HG02943 (cell line): ENCODE results near the gene CAPN10.

Experiments used
- ATAC-seq: cut with Tn5 transposase; IDR thresholded peaks from one replicate; pipeline ENCODE4 v1.9.1; 2021; ENCODE audit warnings: mild to moderate bottlenecking, low read depth, moderate library complexity; ENCODE audit not compliant: unreplicated experiment

CAPN10 gene

GRCh38 chr2:240636563-240637115, 50.1 kb downstream of the CAPN10 start:
- ATAC-seq, result no peak

DNA sequence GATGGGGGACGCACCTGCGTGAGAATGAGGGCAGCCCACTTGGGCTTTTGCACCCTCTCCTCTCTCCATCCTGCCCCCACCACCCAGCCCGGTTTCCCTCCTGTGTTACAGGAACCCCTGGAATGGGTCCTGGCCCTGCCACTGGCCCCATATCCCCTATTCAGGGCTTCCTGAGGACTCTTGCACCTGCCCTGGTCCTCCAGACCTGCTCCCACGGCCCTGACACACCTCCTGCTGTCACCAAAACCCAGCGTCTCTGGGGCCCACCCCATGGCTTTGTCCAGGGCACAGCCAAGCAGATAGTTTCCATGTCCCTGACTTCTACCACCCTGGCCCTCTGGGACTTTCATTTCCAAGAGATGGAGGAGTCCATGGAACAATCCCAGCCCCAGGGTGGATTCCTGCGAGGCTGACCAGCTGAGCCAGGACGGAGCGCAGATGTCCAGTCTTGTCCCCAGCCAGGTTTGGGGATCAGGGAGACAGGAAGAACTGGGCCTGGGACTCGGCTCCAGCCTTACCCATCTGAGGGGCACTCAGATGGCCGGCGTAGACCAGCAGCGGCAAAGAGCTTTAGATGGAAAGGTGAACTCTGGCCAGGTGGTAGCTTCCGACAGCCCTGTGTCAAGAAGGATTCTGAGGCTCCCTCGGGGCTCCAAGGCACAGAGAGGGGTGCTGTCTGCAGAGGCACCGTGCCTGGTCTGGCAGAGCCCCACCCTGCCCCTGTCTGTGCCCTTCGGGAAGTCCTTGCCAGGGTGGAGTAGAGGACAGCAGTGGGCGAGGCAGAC, 50.8 kb downstream of the CAPN10 start:
- no peak for ATAC-seq

DNA sequence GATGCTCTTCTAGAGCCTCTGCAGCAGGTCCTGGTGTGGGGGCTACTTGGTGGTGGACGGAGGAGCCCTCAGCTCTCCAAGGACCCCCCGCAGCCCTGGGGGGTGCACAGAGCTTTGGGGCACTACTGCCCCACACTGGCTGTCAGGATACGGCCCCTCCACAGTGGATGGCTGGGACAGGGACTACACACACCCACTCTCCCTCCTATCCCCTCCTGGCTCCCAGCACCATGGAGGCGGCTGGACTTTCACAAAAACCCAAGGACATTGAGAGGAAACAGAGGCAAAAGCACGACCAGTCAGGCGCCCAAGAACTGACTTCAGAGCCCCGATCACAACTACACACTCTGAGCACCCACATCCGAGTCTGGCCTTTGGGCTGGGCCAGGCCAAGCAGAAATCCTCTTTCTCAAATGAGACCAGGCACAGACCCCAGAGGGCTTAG, 51.4 kb downstream of the CAPN10 start:
- ATAC-seq, result no peak

- no peak for ATAC-seq
Measured at GRCh38 chr2:240638512-240639160, 52.1 kb downstream of the CAPN10 start.

- ATAC-seq, result no peak
Measured at GRCh38 chr2:240639566-240639965, 53.0 kb downstream of the CAPN10 start.

DNA sequence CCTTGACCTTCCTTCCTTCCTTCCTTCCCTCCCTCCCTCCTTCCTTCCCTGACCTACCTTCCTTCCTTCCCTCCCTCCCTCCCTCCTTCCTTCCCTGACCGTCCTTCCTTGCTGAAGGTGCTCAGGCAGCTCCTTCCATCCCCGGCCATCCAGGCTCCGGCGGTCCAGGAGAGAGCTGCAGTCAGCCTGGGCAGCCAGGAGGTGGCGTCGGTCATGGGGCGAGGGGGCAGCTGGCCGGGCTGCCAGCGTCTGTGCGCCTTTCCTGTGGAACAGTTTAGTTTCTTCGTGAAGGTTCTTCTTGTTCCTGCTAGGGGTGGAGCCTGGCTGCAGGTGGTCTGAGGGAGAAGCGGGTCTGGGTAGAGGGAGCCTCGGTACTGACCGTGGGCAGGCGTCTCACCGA, 54.4 kb downstream of the CAPN10 start:
- ATAC-seq, result no peak

DNA sequence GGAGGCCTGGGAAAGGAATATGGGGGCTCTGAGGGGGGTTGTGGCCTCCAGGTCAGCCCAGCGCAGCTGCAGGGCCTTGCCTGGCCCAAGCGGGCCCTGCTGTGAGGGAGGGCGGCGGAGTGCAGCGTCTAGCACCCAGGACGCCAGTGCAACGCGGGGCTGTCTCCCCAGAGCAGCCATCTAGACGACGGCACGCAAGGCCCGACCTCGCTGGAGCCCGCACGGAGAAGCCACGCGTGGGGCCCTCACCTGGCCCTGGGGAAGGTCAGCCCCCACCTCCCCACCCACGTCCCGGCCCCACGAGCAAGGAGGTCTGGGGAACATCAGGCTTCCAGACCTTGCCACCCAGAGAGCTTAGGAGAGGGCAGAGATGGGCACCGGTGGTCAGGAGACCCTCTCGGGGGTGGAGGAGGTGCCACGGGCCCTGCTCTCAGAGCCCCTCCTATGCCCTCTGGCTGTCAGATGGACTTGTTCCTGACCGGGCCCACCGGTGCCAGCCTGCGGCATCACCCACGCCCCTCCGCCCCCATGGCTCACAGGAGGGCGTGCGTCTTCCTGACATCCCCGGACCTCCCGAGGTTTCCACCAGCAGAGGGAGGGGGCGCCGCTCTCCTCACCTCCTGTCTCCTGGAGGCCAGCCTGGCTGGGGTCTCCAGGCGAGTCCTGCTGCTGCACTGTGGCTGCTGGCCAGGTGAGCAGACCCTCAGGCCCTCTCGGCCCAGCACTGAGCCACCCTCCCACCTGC, 55.7 kb downstream of the CAPN10 start:
- ATAC-seq, result no peak

GRCh38 chr2:240642806-240643092, 56.2 kb downstream of the CAPN10 start:
- no peak for ATAC-seq

- ATAC-seq, result no peak
Measured at GRCh38 chr2:240643093-240643810, 56.7 kb downstream of the CAPN10 start.

DNA sequence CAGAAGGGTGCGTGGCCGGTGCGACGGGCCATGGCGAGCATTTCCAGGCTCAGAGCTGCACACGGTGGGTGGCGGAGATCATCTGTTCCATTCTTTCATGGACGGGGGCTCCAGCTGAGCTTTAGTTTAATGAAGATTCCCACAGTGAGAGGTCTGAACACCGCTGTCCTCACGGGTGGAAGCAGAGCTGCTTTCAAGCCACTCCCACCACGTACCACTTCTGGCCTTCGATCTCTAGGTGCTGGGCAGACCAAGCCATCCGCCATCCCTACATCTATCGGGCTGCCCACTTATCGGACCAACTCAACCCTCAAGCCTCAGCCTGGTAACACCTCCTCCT, 57.2 kb downstream of the CAPN10 start:
- ATAC-seq, result no peak

DNA sequence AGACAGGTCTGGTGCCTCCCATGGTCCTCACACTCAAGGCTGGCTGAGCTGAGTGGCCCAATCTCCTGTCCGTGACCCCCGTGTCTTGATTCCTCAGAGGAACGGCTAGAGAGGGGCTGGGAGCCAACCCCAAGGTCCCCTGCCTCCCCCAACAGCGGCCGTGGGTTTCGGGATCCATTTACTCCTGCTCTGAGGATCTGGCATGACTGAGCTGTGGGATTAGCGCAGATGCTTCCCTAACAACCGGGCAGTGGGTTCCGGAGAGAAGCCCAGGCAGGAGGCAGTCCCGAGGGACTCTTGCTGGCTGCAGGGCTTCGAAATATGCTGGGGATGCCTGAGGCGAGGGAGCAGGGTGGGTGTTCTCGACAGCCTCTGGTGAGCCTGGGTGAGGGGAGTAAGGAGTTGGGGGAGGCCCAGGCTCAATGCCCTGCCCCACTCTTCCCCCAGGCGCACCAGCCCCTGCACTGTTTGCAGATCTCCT, 57.7 kb downstream of the CAPN10 start:
- ATAC-seq, result no peak

- ATAC-seq, result no peak
Measured at GRCh38 chr2:240644859-240645301, 58.3 kb downstream of the CAPN10 start.

DNA sequence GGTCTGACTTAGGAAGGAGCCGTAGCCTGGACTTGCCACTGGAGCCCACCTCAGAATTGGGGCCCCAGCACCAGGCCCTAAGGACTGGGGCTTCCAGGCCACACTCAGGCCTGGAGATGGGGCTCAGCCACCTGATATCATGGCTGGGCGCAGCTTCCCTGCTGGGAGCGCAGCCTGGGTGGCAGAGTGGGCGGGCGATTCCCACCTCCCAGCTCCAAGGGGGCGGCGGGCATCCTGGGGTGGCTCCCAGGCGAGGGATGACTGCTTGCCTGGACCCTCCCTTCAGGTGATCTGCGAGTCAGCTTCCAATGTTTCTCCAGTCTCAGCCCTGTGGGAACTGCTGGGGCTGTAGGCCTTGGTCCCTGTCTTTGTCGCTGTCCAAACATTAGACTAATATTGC, 58.8 kb downstream of the CAPN10 start:
- ATAC-seq, result no peak

GRCh38 chr2:240645801-240646175, 59.3 kb downstream of the CAPN10 start:
- ATAC-seq, result no peak

GRCh38 chr2:240646176-240646899, 59.8 kb downstream of the CAPN10 start:
- ATAC-seq, result no peak

- ATAC-seq, result no peak
Measured at GRCh38 chr2:240646900-240647502, 60.5 kb downstream of the CAPN10 start.

- no peak for ATAC-seq
Measured at GRCh38 chr2:240647503-240648154, 61.1 kb downstream of the CAPN10 start.

DNA sequence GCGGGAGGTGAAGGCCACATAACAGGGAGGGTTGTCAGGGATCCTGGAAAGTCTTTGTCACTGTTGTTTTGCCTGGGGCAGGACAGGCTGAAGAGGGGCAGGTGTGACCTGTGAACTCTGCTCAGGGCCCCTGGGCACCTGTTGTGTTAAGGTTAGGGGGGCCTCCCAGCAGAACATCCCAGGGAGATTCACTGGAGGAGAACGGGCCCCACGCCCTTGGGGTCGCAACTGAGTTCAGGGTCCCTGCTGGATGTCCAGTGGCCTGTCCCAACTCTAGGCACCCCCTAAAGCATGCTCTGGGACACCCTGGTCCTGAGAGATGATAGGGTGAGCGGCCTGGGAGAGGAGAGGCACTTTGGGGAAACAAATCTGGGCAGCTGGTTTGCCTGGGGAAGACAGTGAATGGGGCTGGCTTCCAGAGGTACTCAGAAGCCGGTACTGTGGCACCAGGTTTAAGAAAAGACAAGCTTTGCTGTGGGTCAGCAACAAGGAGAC, 61.7 kb downstream of the CAPN10 start:
- no peak for ATAC-seq
